Measurements from ENCODE around the gene MAP4K1. TPM values are rescaled to one million over a fixed set of nuclear protein-coding genes. Genes with fewer than 3 reads are reported as not detected.
A peak's percentile ranks its signal among the peaks of the same experiment; 100 is the strongest.

The MAP4K1 gene
- polyA plus RNA-seq, 1 donor from 2014 or later = 1.0 TPM

- Histone ChIP-seq H3K79me2 (replicated peaks; ENCODE audit: insufficient read depth, low read length) (peaks cover 73% of the 10 kb centered on the region), H3F3A (ENCODE audit: insufficient read depth, low read length, poor library complexity, severe bottlenecking) (peaks cover 4% of the 10 kb centered on the region), H2AFZ (ENCODE audit: low read depth, low read length) (no peak overlapping the region), H3K9me3 (ENCODE audit: low read length) (no peaks in the 10 kb centered on the region), H4K20me1 (ENCODE audit: insufficient read depth) (peaks cover 5% of the 10 kb centered on the region), H3K9ac (ENCODE audit: low read length) (no peak overlapping the region), H3K27ac (ENCODE audit: low read length) (no peak overlapping the region), H3K9me2 (ENCODE audit: insufficient read depth, low read length) (no peaks in the 10 kb centered on the region), H3K4me3 (ENCODE audit: low read length) (no peak overlapping the region), H3K4me2 (ENCODE audit: low read length) (no peak overlapping the region), H3K27me3 (ENCODE audit: insufficient read depth, low read depth, low read length) (no peaks in the 10 kb centered on the region), H3K36me3 (ENCODE audit: insufficient read depth, low read length) (no peaks in the 10 kb centered on the region)
- TF ChIP-seq EZH2 (IDR thresholded peaks at IDR 0.05; ENCODE audit: borderline replicate concordance, insufficient read depth, low read length, poor library complexity, severe bottlenecking) (no peak), EP300 (conservative IDR thresholded peaks at IDR 0.05; ENCODE audit: poor library complexity, severe bottlenecking) (no peak), SMC3 (conservative IDR thresholded peaks at IDR 0.05; ENCODE audit: poor library complexity) (no peak), TAF1 (IDR thresholded peaks at IDR 0.05; ENCODE audit: low read depth) (no peak), REST (IDR thresholded peaks at IDR 0.05; ENCODE audit: borderline replicate concordance) (no peak)
Observed at GRCh38 chr19:38653028-38653571, 35.3 kb upstream of the MAP4K1 start.

GRCh38 chr19:38650911-38651584 lies 33.3 kb upstream of the MAP4K1 start:
- no peaks in the 10 kb centered on the region for H3K27me3 ChIP-seq (ENCODE audit: insufficient read depth, low read depth, low read length)
- no peaks in the 10 kb centered on the region for H3K36me3 ChIP-seq (ENCODE audit: insufficient read depth, low read length)
- no peak overlapping the region for H2AFZ ChIP-seq (ENCODE audit: low read depth, low read length)
- no peak overlapping the region for H3K4me2 ChIP-seq (ENCODE audit: low read length)
- TF ChIP-seq MXI1 (conservative IDR thresholded peaks at IDR 0.05; ENCODE audit: poor library complexity, severe bottlenecking) (no peak), CTCF (IDR thresholded peaks at IDR 0.05; ENCODE audit: poor library complexity, severe bottlenecking) (no peak), TAF1 (IDR thresholded peaks at IDR 0.05; ENCODE audit: low read depth) (no peak), REST (IDR thresholded peaks at IDR 0.05; ENCODE audit: borderline replicate concordance) (no peak), POLR2AphosphoS5 (IDR thresholded peaks at IDR 0.05) (no peak), EZH2 (IDR thresholded peaks at IDR 0.05; ENCODE audit: borderline replicate concordance, insufficient read depth, low read length, poor library complexity, severe bottlenecking) (no peak), SMC3 (conservative IDR thresholded peaks at IDR 0.05; ENCODE audit: poor library complexity) (no peak), EP300 (conservative IDR thresholded peaks at IDR 0.05; ENCODE audit: poor library complexity, severe bottlenecking) (no peak), RAD21 (conservative IDR thresholded peaks at IDR 0.05) (no peak)
- H3F3A ChIP-seq (ENCODE audit: insufficient read depth, low read length, poor library complexity, severe bottlenecking) = peaks cover 4% of the 10 kb centered on the region
- peak overlapping the region; percentile 97 for H3K4me3 ChIP-seq (ENCODE audit: low read length)
- H3K9me2 ChIP-seq (ENCODE audit: insufficient read depth, low read length) = no peaks in the 10 kb centered on the region
- no peak overlapping the region for H3K27ac ChIP-seq (ENCODE audit: low read length)
- H3K9ac ChIP-seq (ENCODE audit: low read length) = no peak overlapping the region
- H4K20me1 ChIP-seq (ENCODE audit: insufficient read depth) = peaks cover 5% of the 10 kb centered on the region
- H3K79me2 ChIP-seq (replicated peaks; ENCODE audit: insufficient read depth, low read length) = peaks cover 55% of the 10 kb centered on the region
- H3K9me3 ChIP-seq (ENCODE audit: low read length) = no peaks in the 10 kb centered on the region
